Lung (tissue), 12 donors: Measurements from ENCODE around the gene SND1. TPM values are rescaled to one million over a fixed set of nuclear protein-coding genes. Genes with fewer than 3 reads are reported as not detected.

ENCODE experiments used
- ATAC-seq: fragments of 200-7000 bp; cut with Tn5 transposase; one replicate; pipeline ENCODE4 v1.9.1; 2020; ENCODE audit warnings: moderate number of reproducible peaks; ENCODE audit not compliant: insufficient read depth, low FRiP score
- DNase-seq, 3 donors: peaks; one replicate each; pipeline ENCODE4 v3.0.0-alpha.2; 2013 to 2017
- H3K27ac ChIP-seq, 2 donors: one replicate each; pipeline ENCODE4 v1.5.1; 2013; ENCODE audit warnings: mild to moderate bottlenecking in 2 of 2, moderate library complexity in 2 of 2, control low read depth in 1 of 2, inconsistent platforms in 1 of 2, low read depth in 1 of 2, low read length in 1 of 2
- H3K27me3 ChIP-seq, 3 donors: one replicate each; pipeline ENCODE4 v1.5.1; 2013; ENCODE audit warnings: low read length in 2 of 3; ENCODE audit not compliant: control insufficient read depth in 3 of 3, insufficient read depth in 3 of 3
- H3K36me3 ChIP-seq, 4 donors: one replicate each; pipeline ENCODE4 v1.5.1; 2013; ENCODE audit warnings: low read length in 4 of 4, mild to moderate bottlenecking in 1 of 4, moderate library complexity in 1 of 4; ENCODE audit not compliant: control insufficient read depth in 4 of 4, insufficient read depth in 4 of 4
- H3K4me1 ChIP-seq, 5 donors: one replicate each; pipeline ENCODE4 v1.5.1; 2013; ENCODE audit warnings: low read length in 5 of 5, mild to moderate bottlenecking in 2 of 5, moderate library complexity in 1 of 5; ENCODE audit not compliant: control insufficient read depth in 5 of 5, insufficient read depth in 5 of 5
- H3K4me3 ChIP-seq: one replicate; pipeline ENCODE4 v1.5.1; 2013; ENCODE audit warnings: mild to moderate bottlenecking, control low read depth, moderate library complexity
- H3K9ac ChIP-seq, 2 donors: one replicate each; pipeline ENCODE4 v1.5.1; 2013; ENCODE audit warnings: low read length in 2 of 2, control low read depth in 1 of 2; ENCODE audit not compliant: insufficient read depth in 1 of 2
- H3K9me3 ChIP-seq, 4 donors: one replicate each; pipeline ENCODE4 v1.5.1; 2013; ENCODE audit warnings: low read length in 3 of 4, mild to moderate bottlenecking in 1 of 4, moderate library complexity in 1 of 4; ENCODE audit not compliant: control insufficient read depth in 4 of 4, insufficient read depth in 3 of 4
- WGBS, 2 donors: extraction: QIAGEN DNeasy Blood & Tissue Kit; methylation state at CpG; one replicate each; pipeline ENCODE4 v1.1.7; 2013; 5-methylcytosine and 5-hydroxymethylcytosine counted together
- polyA plus RNA-seq, 2 donors: library from polyadenylated mRNA; stranded (reverse); fragments of 200-250 nt; gene quantifications; one replicate each; pipeline ENCODE4 v1.2.1, GENCODE V29; 2013
- total RNA-seq, 2 donors: library from RNA; depleted of rRNA in 1 of 2; stranded (reverse); fragments of >200 nt in 1 of 2; gene quantifications; one replicate each; pipeline ENCODE4 v1.2.1, GENCODE V29; 2014 to 2021
- TF ChIP-seq, protein P1 (sequence below): IDR thresholded peaks from 2 replicates; pipeline ENCODE4 v1.5.1; 2012; ENCODE audit warnings: mild to moderate bottlenecking; ENCODE audit errors: control extremely low read depth, extremely low read depth
- donor health status: control.
- donor health status: control.
- donor health status: Bipolar disorder and iron deficiency.
- donor health status: healthy.
- donor health status: DM: yes; HTN: yes; CAD: no.

The SND1 gene
- total and polyA plus RNA-seq, 4 donors: 94.5 to 210 (median 137) TPM

DNA sequence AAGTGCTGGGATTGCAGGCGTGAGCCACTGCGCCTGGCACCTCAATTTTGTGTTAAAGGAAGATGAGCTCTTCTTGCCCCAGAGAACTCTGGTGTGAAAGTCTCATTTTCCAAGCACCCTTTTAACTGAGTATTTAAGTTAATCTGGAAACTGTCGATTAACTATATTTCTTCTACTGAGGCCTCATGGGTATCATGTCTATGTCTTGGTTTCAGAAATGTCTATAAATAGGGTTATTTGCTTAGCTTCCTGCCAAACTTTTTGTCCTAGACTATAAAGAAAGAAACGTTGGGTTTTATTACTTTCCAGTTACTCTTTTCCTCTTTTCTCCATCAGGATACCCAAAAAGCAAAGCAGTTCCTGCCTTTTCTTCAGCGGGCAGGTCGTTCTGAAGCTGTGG is 276.9 kb downstream of the SND1 start:
- Histone ChIP-seq H3K36me3 (peaks cover 14 to 19% (median 17%) of the 10 kb centered on the region in 4 donors), H3K4me3 (no peak overlapping the region), H3K27ac (no peak overlapping the region), H3K4me1 (peaks cover 0 to 9% (median 3%) of the 10 kb centered on the region in 5 donors), H3K9me3 (no peaks in the 10 kb centered on the region), H3K27me3 (no peaks in the 10 kb centered on the region), H3K9ac (no peak overlapping the region)
- TF ChIP-seq, protein P1, sequence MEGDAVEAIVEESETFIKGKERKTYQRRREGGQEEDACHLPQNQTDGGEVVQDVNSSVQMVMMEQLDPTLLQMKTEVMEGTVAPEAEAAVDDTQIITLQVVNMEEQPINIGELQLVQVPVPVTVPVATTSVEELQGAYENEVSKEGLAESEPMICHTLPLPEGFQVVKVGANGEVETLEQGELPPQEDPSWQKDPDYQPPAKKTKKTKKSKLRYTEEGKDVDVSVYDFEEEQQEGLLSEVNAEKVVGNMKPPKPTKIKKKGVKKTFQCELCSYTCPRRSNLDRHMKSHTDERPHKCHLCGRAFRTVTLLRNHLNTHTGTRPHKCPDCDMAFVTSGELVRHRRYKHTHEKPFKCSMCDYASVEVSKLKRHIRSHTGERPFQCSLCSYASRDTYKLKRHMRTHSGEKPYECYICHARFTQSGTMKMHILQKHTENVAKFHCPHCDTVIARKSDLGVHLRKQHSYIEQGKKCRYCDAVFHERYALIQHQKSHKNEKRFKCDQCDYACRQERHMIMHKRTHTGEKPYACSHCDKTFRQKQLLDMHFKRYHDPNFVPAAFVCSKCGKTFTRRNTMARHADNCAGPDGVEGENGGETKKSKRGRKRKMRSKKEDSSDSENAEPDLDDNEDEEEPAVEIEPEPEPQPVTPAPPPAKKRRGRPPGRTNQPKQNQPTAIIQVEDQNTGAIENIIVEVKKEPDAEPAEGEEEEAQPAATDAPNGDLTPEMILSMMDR: no peak
- DNase-seq: no peak
- no peak for ATAC-seq
- 88 to 90% methylated on average over 6 of the region's 6 CpGs for WGBS, 2 donors

DNA sequence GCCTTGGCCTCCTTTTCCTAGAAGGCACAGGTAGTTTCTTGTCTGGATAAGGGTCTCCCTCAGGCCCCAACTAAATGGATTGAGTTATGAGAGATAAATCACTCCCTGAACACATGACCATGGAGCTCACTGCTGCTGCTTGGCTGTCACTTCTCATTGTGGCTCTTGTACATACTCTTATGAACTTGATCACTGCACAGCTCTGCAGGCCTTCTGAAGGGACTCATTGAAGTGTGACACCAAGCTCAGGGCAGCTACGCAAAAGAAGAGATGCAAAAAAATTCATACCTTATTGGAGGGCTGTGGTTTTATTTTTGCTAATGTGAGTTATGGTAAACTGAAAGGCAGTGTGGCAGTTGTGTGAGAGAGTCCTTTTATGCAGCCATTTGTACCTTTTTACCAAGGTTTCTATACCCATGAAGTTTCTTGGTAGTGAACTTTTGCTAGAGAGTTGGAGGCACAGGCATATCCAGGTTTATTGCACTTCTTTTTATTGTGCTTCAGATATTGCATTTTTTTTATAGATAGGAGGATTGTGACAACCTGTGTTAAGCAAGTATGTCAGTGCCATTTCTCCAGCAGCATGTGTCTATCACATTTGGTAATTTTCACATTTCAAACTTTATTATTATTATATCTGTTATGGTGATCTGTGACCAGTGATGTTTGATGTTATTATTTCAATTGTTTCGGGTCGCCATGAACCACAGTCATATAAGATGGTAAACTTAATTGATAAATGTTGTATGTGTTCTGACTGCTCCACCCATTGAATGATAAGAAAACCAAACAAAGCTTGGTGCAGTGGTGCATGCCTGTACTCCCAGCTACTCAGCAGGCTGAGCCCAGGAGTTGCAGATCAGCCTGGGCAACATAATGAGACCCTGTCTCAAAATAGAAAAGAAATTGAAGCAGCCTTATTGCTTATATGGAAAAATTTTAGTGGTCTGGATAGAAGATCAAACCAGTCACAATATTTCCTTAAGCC is 278.6 kb downstream of the SND1 start:
- WGBS, 2 donors: 88 to 91% methylated on average over 3 of the region's 3 CpGs
- Histone ChIP-seq H3K4me1 (peaks cover 0 to 9% (median 3%) of the 10 kb centered on the region in 5 donors), H3K27me3 (no peaks in the 10 kb centered on the region), H3K9me3 (no peaks in the 10 kb centered on the region), H3K9ac (no peak overlapping the region), H3K36me3 (peaks cover 14 to 19% (median 17%) of the 10 kb centered on the region in 4 donors), H3K27ac (no peak overlapping the region), H3K4me3 (no peak overlapping the region)
- ATAC-seq (no peak), DNase-seq (no peak)
- TF ChIP-seq, protein P1: no peak

DNA sequence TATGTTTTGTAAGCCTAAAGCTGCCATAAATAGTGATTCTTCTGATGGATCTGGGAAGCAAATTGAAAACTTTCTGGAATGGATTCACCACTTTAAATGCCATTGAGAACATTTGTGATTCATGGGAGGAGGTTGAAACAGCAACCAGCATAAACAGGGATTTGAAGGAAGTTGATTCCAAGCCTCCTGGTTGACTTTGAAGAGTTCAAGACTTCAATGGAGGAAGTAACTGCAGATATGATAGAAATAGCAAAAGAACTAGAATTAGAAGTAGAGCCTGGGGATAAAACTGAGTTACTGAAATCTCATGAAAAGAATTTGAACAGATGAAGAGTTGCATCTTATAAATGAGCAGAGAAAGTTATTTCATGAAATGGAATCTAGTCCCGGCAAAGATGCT is 280.1 kb downstream of the SND1 start:
- TF ChIP-seq, protein P1: no peak
- H3K9me3 ChIP-seq: no peaks in the 10 kb centered on the region
- DNase-seq (no peak), ATAC-seq (no peak)
- H3K4me1 ChIP-seq: peaks cover 0 to 5% (median 3%) of the 10 kb centered on the region in 5 donors
- H3K9ac ChIP-seq: no peak overlapping the region
- H3K4me3 ChIP-seq: no peak overlapping the region
- H3K36me3 ChIP-seq: peaks cover 14 to 19% (median 17%) of the 10 kb centered on the region in 4 donors
- WGBS, 2 donors: 97 to 100% methylated on average over 1 of the region's 1 CpG
- no peaks in the 10 kb centered on the region for H3K27me3 ChIP-seq
- H3K27ac ChIP-seq: no peak overlapping the region
